ENCODE measurements around the gene EPN3. TPM values are rescaled to one million over a fixed set of nuclear protein-coding genes. Genes with fewer than 3 reads are reported as not detected.

The EPN3 gene
- total RNA-seq, 2 experiments from 2014 or later = not detected

- Mint-ChIP-seq H3K27ac (no peak overlapping the region), H3K4me1 (ENCODE audit: low read depth) (peaks cover 2% of the 10 kb centered on the region), H3K4me3 (no peak overlapping the region), H3K27me3 (peaks cover 34% of the 10 kb centered on the region), H3K36me3 (no peaks in the 10 kb centered on the region), H3K9me3 (no peaks in the 10 kb centered on the region)
- POLR2A ChIA-PET = no interaction called here
- DNase-seq = no peak
- intact Hi-C loops (cut with micrococcal nuclease) = no loop called here
- CTCF ChIA-PET = no interaction called here
These were observed 4.5 kb upstream of the EPN3 start for GRCh38 chr17:50527949-50528474.

GRCh38 chr17:50529849-50530248 lies 2.7 kb upstream of the EPN3 start:
- H3K27me3 Mint-ChIP-seq = peaks cover 50% of the 10 kb centered on the region
- CTCF ChIA-PET = no interaction called here

DNA sequence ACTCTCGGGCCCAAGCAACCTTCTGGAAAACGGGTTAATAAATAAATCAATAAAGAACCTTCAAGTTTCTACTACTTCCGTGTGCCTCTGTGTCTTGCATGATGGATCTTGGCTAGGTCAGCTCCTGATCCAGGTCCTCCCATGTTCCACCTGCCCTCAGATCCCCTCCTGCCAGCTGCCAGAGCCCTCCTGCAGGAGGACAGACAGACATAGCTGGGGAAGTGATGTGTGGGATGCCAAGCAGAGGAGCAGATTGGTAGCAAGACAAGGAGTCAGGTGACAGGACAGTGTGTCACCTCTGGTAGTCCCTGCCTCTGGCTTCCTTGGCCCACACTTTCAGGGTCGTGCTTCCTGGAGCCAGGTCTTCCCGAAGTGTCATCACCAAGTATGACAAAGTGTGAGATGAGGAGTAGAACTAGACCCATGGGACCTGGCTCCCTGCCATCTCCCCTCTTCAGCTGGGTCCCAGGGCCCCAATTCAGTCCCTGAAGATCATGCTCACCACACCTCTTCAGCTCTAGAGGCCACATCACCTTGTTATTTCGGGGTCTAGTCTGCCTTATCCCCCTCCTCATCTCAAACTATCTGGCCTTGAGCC lies 1.0 kb upstream of the EPN3 start:
- Mint-ChIP-seq H3K4me1 (ENCODE audit: low read depth) (peaks cover 16% of the 10 kb centered on the region), H3K36me3 (no peaks in the 10 kb centered on the region), H3K27me3 (peaks cover 52% of the 10 kb centered on the region), H3K27ac (no peak overlapping the region), H3K4me3 (no peak overlapping the region), H3K9me3 (no peaks in the 10 kb centered on the region)
- ChIA-PET POLR2A (no interaction called here), CTCF (interaction anchor here (0.7 kb wide), 1 partner anchor 140 kb away, joined by 3 read pairs; no protein-coding TSS in a partner anchor)
- DNase-seq = no peak
- intact Hi-C loops (cut with micrococcal nuclease) = no loop called here

More at GRCh38 chr17:50529849-50530248, 2.7 kb upstream of the EPN3 start:
- Mint-ChIP-seq H3K9me3 (no peaks in the 10 kb centered on the region), H3K4me3 (no peak overlapping the region), H3K4me1 (ENCODE audit: low read depth) (peaks cover 16% of the 10 kb centered on the region), H3K27ac (no peak overlapping the region), H3K36me3 (no peaks in the 10 kb centered on the region)
- POLR2A ChIA-PET = no interaction called here
- intact Hi-C loops (cut with micrococcal nuclease) = no loop called here
- no peak for DNase-seq

GRCh38 chr17:50533185-50533584 lies 650 bp downstream of the EPN3 start:
- Mint-ChIP-seq H3K9me3 (no peaks in the 10 kb centered on the region), H3K4me1 (ENCODE audit: low read depth) (peaks cover 16% of the 10 kb centered on the region), H3K27ac (no peak overlapping the region), H3K36me3 (no peaks in the 10 kb centered on the region), H3K4me3 (no peak overlapping the region), H3K27me3 (peaks cover 52% of the 10 kb centered on the region)
- intact Hi-C loops (cut with micrococcal nuclease) = no loop called here
- POLR2A ChIA-PET = no interaction called here
- DNase-seq = no peak
- CTCF ChIA-PET = interaction anchor here (0.8 to 1.8 kb wide), 5 partner anchors 9 to 53 kb away, joined by 3 to 5 read pairs (median 3); partner anchors contain the start of gene CACNA1G

DNA sequence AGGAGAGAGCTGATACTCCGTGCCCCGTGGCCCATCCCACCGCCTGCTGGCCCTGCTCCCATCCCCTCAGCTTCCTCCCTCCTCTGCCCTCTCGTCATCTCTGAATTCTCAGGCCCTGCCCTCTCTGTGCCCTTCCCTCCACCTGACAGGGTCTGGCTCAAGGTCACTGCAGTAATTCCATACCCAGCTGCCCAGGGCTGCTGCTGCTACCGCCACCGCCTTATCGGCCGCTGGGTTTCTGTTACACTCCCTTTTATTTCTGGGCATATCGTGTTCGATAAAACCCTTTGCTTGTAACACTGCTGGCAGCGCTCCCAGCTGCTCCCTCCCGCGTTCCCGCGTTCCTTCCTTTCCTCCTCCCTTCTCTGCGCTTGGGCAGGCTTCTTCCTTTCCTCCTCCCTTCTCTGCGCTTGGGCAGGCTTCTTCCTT lies 1.2 kb downstream of the EPN3 start:
- peaks cover 49% of the 10 kb centered on the region for H3K27me3 Mint-ChIP-seq

DNA sequence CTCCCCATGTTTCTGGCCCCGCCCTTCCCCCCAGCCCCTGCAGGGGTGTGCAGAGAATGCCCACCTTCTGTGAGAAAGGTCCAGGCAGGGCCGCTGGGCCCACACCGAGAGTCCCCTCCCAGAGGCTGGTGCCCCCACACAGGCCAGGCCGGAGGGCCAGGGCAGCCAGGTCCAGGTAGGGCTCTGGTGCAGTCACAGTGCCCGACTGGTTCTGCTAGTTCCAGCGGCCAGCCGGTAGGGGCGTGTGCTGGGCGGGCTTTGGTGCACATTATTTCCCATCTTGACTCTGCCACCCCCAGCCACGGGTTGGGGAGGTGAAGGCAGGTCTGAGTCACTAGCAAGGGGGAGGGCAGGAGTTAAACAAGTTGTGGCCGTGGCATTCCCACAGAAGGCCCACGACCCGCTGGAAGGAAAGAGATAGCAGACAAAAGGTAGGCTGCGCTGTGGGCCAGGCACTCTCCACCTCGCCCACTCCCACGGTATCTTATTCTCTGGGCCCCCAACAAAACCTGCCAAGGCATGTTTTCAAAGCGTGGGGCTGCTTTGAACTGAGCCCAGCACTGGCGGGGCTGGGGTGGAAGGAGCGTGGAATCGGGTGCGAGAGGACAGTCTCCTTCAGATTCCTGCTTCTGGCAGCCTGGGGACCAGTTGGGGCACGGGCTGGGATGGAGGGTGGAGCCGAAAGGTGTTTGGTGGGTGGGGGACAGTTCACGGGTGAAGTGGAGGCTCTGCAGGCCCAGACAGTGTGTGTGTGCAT lies 1.9 kb downstream of the EPN3 start:
- Mint-ChIP-seq H3K27me3 (peaks cover 43% of the 10 kb centered on the region), H3K4me1 (ENCODE audit: low read depth) (peaks cover 16% of the 10 kb centered on the region), H3K27ac (no peak overlapping the region), H3K4me3 (no peak overlapping the region), H3K36me3 (no peaks in the 10 kb centered on the region), H3K9me3 (no peaks in the 10 kb centered on the region)
- ChIA-PET CTCF (interaction anchor here (0.7 to 1.8 kb wide), 3 partner anchors 8 to 23 kb away, joined by 3 to 5 read pairs (median 3); no protein-coding TSS in a partner anchor), POLR2A (no interaction called here)
- DNase-seq = peak; percentile 63
- intact Hi-C loops (cut with micrococcal nuclease) = loop anchor here (1.0 to 2.0 kb wide), 2 partner anchors 23 to 56 kb away; partner anchors contain the start of gene RSAD1

More for the DNA sequence above, 1.2 kb downstream of the EPN3 start:
- no peak overlapping the region for H3K4me3 Mint-ChIP-seq
- H3K4me1 Mint-ChIP-seq (ENCODE audit: low read depth) = peaks cover 16% of the 10 kb centered on the region
- POLR2A ChIA-PET = no interaction called here
- DNase-seq = no peak
- H3K36me3 Mint-ChIP-seq = no peaks in the 10 kb centered on the region
- intact Hi-C loops (cut with micrococcal nuclease) = loop anchor here (1.0 to 2.0 kb wide), 2 partner anchors 22 to 55 kb away; partner anchors contain the start of gene RSAD1
- CTCF ChIA-PET = interaction anchor here (0.7 to 1.8 kb wide), 4 partner anchors 8 to 54 kb away, joined by 3 to 5 read pairs (median 3); no protein-coding TSS in a partner anchor
- no peak overlapping the region for H3K27ac Mint-ChIP-seq
- H3K9me3 Mint-ChIP-seq = no peaks in the 10 kb centered on the region

- CTCF ChIA-PET = no interaction called here
- POLR2A ChIA-PET = no interaction called here
- peaks cover 39% of the 10 kb centered on the region for H3K27me3 Mint-ChIP-seq
- no peaks in the 10 kb centered on the region for H3K36me3 Mint-ChIP-seq
- no peak overlapping the region for H3K4me3 Mint-ChIP-seq
- H3K9me3 Mint-ChIP-seq = no peaks in the 10 kb centered on the region
- DNase-seq = no peak
- peaks cover 16% of the 10 kb centered on the region for H3K4me1 Mint-ChIP-seq (ENCODE audit: low read depth)
- no peak overlapping the region for H3K27ac Mint-ChIP-seq
- intact Hi-C loops (cut with micrococcal nuclease) = loop anchor here (1.0 to 2.0 kb wide), 2 partner anchors 24 to 56 kb away; partner anchors contain the start of gene RSAD1
These were observed 2.4 kb downstream of the EPN3 start for GRCh38 chr17:50534979-50535326.

DNA sequence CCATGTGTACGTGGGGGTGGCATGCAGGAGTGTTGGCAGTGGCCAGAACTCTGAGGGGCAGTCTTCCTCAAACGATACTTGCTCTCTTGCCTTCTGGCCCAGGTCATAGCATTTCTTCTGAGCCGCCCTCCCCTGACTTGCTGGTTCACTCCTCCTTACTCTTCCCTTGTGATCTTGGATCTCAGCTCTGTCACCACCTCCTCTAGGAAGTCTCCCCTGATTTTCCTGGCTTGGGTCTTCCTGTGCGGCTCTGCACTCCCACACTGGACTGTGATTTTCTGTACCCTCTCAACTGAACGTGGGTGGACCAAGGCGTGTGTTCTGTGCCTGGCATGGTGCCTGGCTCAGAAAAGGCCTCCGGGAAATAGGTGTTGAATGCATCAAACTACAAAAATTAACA lies 2.9 kb downstream of the EPN3 start:
- intact Hi-C loops (cut with micrococcal nuclease) = loop anchor here (2.0 kb wide), 1 partner anchor 57 kb away; the partner anchor contains the start of gene RSAD1
- H3K27ac Mint-ChIP-seq = no peak overlapping the region
- H3K9me3 Mint-ChIP-seq = no peaks in the 10 kb centered on the region
- DNase-seq = no peak
- no peak overlapping the region for H3K4me3 Mint-ChIP-seq
- H3K36me3 Mint-ChIP-seq = no peaks in the 10 kb centered on the region
- peaks cover 16% of the 10 kb centered on the region for H3K4me1 Mint-ChIP-seq (ENCODE audit: low read depth)
- CTCF ChIA-PET = interaction anchor here (1.0 kb wide), 1 partner anchor 247 kb away, joined by 3 read pairs; no protein-coding TSS in a partner anchor
- H3K27me3 Mint-ChIP-seq = peaks cover 36% of the 10 kb centered on the region
- POLR2A ChIA-PET = no interaction called here

GRCh38 chr17:50536683-50537646 lies 4.4 kb downstream of the EPN3 start:
- H3K4me1 Mint-ChIP-seq (ENCODE audit: low read depth) = peaks cover 22% of the 10 kb centered on the region
- intact Hi-C loops (cut with micrococcal nuclease) = no loop called here
- no peaks in the 10 kb centered on the region for H3K9me3 Mint-ChIP-seq
- CTCF ChIA-PET = interaction anchor here (0.6 kb wide), 1 partner anchor 168 kb away, joined by 3 read pairs; no protein-coding TSS in a partner anchor
- H3K4me3 Mint-ChIP-seq = no peak overlapping the region
- H3K27ac Mint-ChIP-seq = no peak overlapping the region
- DNase-seq = no peak
- POLR2A ChIA-PET = no interaction called here
- peaks cover 27% of the 10 kb centered on the region for H3K27me3 Mint-ChIP-seq
- H3K36me3 Mint-ChIP-seq = no peaks in the 10 kb centered on the region

DNA sequence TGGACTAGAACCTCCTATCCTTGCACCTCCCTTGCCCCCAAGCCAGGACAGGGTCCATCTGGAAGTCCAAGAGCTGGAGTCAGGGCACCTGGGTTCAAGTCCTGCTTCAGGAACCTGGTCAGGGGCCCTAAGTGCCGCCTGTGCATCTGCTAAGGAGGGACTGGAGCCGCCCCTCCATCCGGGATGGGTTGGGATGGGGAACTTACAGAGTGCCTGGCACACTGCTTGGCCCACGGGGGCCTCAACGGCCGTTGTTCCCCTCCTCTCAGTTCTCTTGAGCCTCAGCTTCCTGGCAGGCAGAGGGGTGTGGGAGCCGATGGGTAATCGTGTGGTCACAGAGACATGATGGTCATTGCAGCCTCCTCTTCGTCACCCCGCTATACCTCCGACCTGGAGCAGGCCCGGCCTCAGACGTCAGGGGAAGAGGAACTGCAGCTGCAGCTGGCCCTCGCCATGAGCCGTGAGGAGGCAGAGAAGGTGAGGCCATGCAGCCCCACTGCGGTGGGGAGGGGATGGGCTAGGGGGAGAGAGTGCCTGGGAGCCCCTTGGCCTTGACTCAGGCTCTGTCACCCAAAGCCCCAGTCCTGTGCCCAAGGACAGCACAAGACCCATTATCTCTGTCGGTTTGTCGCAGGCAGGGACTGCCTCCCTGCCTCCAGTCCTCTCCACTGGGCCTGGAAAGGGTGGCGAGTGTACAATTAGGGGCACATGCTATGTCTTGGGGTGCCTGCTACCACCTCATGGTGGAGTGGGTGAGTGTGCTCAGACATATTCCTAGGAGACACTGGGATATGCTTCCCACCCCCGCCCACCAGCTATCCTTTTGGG lies 5.4 kb downstream of the EPN3 start:
- H3K4me3 Mint-ChIP-seq = no peak overlapping the region
- DNase-seq = no peak
- no peak overlapping the region for H3K27ac Mint-ChIP-seq
- intact Hi-C loops (cut with micrococcal nuclease) = no loop called here
- no peaks in the 10 kb centered on the region for H3K9me3 Mint-ChIP-seq
- peaks cover 28% of the 10 kb centered on the region for H3K4me1 Mint-ChIP-seq (ENCODE audit: low read depth)
- no peaks in the 10 kb centered on the region for H3K36me3 Mint-ChIP-seq
- ChIA-PET CTCF (interaction anchor here (0.6 kb wide), 1 partner anchor 167 kb away, joined by 3 read pairs; no protein-coding TSS in a partner anchor), POLR2A (no interaction called here)
- H3K27me3 Mint-ChIP-seq = peaks cover 18% of the 10 kb centered on the region

All from activated CD4-positive, alpha-beta memory T cell treated with anti-CD3 and anti-CD28 coated beads for 36 hours (primary cell).